HAP-1 (cell line): ENCODE data around the gene SNED1.

ENCODE experiments used
- DNase-seq, 2 experiments: peaks; one replicate each; pipeline ENCODE4 v3.0.0-alpha.2; 2016 to 2020; ENCODE audit warnings: low spot score in 2 of 2
- H3K27me3 ChIP-seq: fragments of 250-450 bp; sonication (Bioruptor Pico); 2 replicates; pipeline ENCODE4 v1.5.1; 2020; ENCODE audit warnings: low read depth, mild to moderate bottlenecking, moderate library complexity
- H3K36me3 ChIP-seq: fragments of 250-450 bp; sonication (Bioruptor Pico); replicated peaks from 2 replicates; pipeline ENCODE4 v1.5.1; 2020; ENCODE audit warnings: mild to moderate bottlenecking
- H3K4me1 ChIP-seq: fragments of 250-450 bp; sonication (Bioruptor Pico); 2 replicates; pipeline ENCODE4 v1.5.1; 2020; ENCODE audit warnings: mild to moderate bottlenecking
- H3K4me3 ChIP-seq: fragments of 250-450 bp; sonication (Bioruptor Pico); 2 replicates; pipeline ENCODE4 v1.5.1; 2020; ENCODE audit warnings: mild to moderate bottlenecking, moderate library complexity
- H3K9me3 ChIP-seq: fragments of 250-450 bp; sonication (Bioruptor Pico); 2 replicates; pipeline ENCODE4 v1.5.1; 2020; ENCODE audit warnings: mild to moderate bottlenecking, moderate library complexity
- in situ Hi-C: fragments of 300-500 bp; cut with MboI; formaldehyde crosslinking; loops from 3 replicates; pipeline ENCODE4 v1.14.3; 2020; ENCODE audit warnings: low sequenced_read_pairs, inconsistent platforms, mixed read lengths

SNED1 gene

GRCh38 chr2:241017228-241017940 is 19.0 kb downstream of the SNED1 start:
- H3K36me3 ChIP-seq = no peaks in the 10 kb centered on the region
- no peaks in the 10 kb centered on the region for H3K4me1 ChIP-seq
- peak in 1 of 2 experiments; percentile 1 for DNase-seq
- in situ Hi-C loops = no loop called here
- H3K4me3 ChIP-seq = no peak overlapping the region
- H3K27me3 ChIP-seq = no peaks in the 10 kb centered on the region
- H3K9me3 ChIP-seq = no peaks in the 10 kb centered on the region

- DNase-seq = peak in 1 of 2 experiments; percentile 2
- in situ Hi-C loops = no loop called here
- H3K9me3 ChIP-seq = no peaks in the 10 kb centered on the region
Measured at GRCh38 chr2:241018051-241018891, 19.9 kb downstream of the SNED1 start.

DNA sequence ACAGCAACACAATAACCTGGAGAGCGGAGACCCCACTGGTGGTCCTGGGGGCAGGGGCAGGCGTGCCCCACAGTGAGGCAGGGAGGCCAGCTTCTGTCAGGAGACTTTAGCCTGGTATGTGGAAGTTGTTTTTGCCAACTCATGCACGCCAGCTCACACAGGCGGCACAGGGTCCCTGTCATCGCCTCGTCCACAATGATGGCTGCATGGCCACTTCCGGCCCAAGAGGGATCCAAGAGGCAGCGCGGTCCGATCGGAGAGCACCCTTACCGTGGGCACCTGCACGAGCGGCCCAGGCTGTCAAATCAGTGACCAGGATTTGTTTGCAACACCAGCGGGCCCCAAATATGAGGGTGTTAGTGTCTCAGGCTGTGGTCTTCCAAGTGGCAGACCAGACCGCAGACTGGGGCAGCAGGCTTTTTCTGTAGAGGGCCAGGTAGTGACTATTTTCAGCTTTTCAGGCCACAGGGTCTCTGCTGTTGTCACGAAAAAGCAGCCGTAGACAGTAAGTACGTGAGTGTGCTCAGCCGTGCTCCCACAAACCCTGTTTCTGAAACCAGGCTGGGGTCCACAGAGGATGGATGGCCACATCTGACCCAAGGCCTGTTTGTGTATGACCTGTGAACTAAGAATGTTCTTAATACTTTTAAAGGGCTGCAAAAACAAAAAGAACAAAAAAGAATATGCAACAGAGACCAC is 21.2 kb downstream of the SNED1 start:
- Histone ChIP-seq H3K27me3 (no peaks in the 10 kb centered on the region), H3K4me3 (no peak overlapping the region), H3K36me3 (no peaks in the 10 kb centered on the region), H3K4me1 (no peaks in the 10 kb centered on the region), H3K9me3 (no peaks in the 10 kb centered on the region)
- no peak for DNase-seq
- in situ Hi-C loops = no loop called here

More at GRCh38 chr2:241018051-241018891, 19.9 kb downstream of the SNED1 start:
- Histone ChIP-seq H3K4me3 (no peak overlapping the region), H3K27me3 (no peaks in the 10 kb centered on the region), H3K4me1 (no peaks in the 10 kb centered on the region), H3K36me3 (no peaks in the 10 kb centered on the region)

GRCh38 chr2:241020201-241020600 is 21.8 kb downstream of the SNED1 start:
- H3K9me3 ChIP-seq = no peaks in the 10 kb centered on the region
- in situ Hi-C loops = no loop called here
- no peaks in the 10 kb centered on the region for H3K4me1 ChIP-seq
- H3K4me3 ChIP-seq = no peak overlapping the region
- no peaks in the 10 kb centered on the region for H3K36me3 ChIP-seq
- no peak for DNase-seq
- no peaks in the 10 kb centered on the region for H3K27me3 ChIP-seq

GRCh38 chr2:241020629-241021190 is 22.3 kb downstream of the SNED1 start:
- Histone ChIP-seq H3K4me3 (no peak overlapping the region), H3K36me3 (no peaks in the 10 kb centered on the region), H3K4me1 (no peaks in the 10 kb centered on the region), H3K27me3 (no peaks in the 10 kb centered on the region), H3K9me3 (no peaks in the 10 kb centered on the region)
- in situ Hi-C loops = no loop called here
- no peak for DNase-seq

- Histone ChIP-seq H3K36me3 (no peaks in the 10 kb centered on the region), H3K4me3 (no peak overlapping the region), H3K27me3 (no peaks in the 10 kb centered on the region), H3K9me3 (0 out of 2 replicates have a peak, but pooled peaks cover 2% of the 10 kb centered on the region), H3K4me1 (no peaks in the 10 kb centered on the region)
- DNase-seq = no peak
- in situ Hi-C loops = loop anchor here (25.0 kb wide), 1 partner anchor 363 kb away; no protein-coding TSS in a partner anchor
Measured at GRCh38 chr2:241025639-241026038, 27.2 kb downstream of the SNED1 start.

DNA sequence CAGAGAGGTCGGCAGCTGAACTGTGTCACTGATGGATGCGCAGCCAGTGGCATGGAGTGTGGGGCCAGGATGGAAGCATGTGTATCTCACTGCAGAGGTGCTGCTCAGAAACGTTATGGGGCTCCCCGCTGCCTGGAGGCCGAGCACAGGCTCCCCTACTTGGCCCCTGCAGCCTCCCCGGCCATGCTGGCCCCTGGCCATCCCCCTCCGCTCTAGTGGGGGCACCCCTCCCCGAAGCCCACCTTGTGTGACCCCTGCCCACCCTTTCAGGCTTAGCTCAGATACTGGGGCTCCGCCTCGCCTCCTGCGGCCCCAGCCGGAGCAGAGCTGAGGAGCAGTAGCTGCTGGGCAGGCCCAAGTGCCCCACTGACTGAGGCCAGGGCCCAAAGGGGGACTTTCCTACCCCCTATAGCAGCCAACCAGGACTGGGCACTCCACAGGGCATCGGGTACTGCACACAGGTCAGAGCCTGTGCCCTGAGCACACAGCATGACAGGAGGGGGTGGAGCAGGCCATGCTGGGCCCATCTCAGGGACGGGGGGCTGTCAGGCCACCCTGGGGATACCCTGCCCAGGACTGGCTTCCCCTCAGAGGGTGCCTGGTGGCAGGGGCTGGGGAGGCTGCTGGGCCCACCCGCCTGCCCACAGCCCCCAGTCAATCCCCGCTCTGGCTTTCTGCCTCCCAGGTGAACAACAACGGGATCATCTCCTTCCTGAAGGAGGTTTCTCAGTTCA is 31.3 kb downstream of the SNED1 start:
- in situ Hi-C loops = loop anchor here (25.0 kb wide), 1 partner anchor 367 kb away; no protein-coding TSS in a partner anchor
- H3K9me3 ChIP-seq = 0 out of 2 replicates have a peak, but pooled peaks cover 2% of the 10 kb centered on the region
- H3K27me3 ChIP-seq = no peaks in the 10 kb centered on the region

GRCh38 chr2:241030333-241030680 is 31.9 kb downstream of the SNED1 start:
- in situ Hi-C loops = loop anchor here (25.0 kb wide), 1 partner anchor 368 kb away; no protein-coding TSS in a partner anchor
- Histone ChIP-seq H3K9me3 (0 out of 2 replicates have a peak, but pooled peaks cover 2% of the 10 kb centered on the region), H3K4me3 (no peak overlapping the region), H3K27me3 (no peaks in the 10 kb centered on the region), H3K36me3 (no peaks in the 10 kb centered on the region), H3K4me1 (no peaks in the 10 kb centered on the region)
- no peak for DNase-seq

More for the DNA sequence above, 31.3 kb downstream of the SNED1 start:
- no peak for DNase-seq
- Histone ChIP-seq H3K4me3 (no peak overlapping the region), H3K36me3 (no peaks in the 10 kb centered on the region), H3K4me1 (no peaks in the 10 kb centered on the region)

- Histone ChIP-seq H3K27me3 (no peaks in the 10 kb centered on the region), H3K36me3 (no peaks in the 10 kb centered on the region), H3K9me3 (0 out of 2 replicates have a peak, but pooled peaks cover 2% of the 10 kb centered on the region), H3K4me3 (no peak overlapping the region), H3K4me1 (no peaks in the 10 kb centered on the region)
- in situ Hi-C loops = loop anchor here (25.0 kb wide), 1 partner anchor 369 kb away; no protein-coding TSS in a partner anchor
- DNase-seq = no peak
Measured at GRCh38 chr2:241030883-241031282, 32.5 kb downstream of the SNED1 start.

DNA sequence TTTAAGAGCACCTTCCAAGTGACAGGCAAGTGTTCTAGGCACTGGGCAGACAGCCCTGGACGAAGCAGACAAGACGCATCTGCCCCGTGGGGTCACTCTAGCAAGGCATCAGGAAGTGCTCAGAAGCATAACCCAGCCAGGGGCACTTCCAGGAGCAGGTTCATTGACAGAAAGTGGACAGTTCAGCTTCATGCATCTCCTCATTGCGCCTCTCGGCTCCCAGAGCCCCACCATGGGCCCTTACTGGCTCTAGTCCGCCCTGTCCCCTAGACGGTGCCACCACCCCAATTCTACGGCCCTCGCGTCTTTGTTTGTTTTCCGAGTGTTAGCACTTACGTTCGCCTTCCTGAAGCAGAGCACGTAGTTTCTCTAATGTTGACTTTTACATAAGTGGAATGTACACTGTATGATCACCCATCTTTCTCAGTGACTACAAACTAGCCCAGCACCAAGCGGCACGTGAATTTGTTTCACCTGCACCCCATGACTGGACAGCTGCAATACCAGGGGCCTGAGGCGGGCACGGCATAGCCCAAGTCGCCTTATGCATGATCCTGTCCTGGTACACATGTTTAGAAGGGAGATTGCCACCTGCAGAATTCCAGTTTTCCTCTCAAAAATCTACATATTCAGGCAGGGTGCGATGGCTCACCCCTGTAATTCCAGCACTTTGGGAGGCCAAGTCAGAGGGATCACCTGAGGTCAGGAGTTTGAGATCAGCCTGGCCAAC is 33.2 kb downstream of the SNED1 start:
- DNase-seq = no peak
- in situ Hi-C loops = loop anchor here (25.0 kb wide), 1 partner anchor 369 kb away; no protein-coding TSS in a partner anchor
- no peaks in the 10 kb centered on the region for H3K36me3 ChIP-seq

DNA sequence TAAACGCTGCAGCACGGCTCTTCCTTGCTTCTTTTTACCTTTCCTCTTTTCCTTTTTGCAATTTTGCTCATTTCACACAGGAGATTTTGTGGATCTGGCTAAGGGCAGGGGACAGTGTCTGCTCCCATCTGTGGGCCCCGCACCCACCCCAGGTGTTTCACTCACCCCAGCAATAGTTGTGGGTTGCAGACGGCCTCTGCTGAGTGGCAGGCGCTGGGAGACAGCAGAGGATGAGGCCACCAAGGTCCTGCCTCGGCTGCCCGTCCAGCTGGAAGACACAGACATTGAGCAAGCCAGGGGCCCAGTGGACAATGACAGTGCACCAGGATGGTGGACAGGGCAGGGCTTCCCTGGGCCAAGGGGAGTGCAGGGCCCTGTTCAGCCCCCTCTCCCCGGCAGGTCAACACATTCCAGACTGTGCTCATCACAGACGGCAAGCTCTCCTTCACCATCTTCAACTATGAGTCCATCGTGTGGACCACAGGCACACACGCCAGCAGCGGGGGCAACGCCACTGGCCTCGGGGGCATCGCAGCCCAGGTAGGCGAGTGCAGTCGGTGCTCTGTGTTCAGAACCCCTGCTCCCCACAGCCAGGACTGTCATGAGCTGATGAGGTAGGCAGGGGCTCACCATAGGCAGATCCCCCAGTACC is 35.0 kb downstream of the SNED1 start:
- H3K4me3 ChIP-seq = no peak overlapping the region

More for the DNA sequence above, 33.2 kb downstream of the SNED1 start:
- no peak overlapping the region for H3K4me3 ChIP-seq
- H3K4me1 ChIP-seq = no peaks in the 10 kb centered on the region
- H3K27me3 ChIP-seq = no peaks in the 10 kb centered on the region
- H3K9me3 ChIP-seq = 0 out of 2 replicates have a peak, but pooled peaks cover 2% of the 10 kb centered on the region

GRCh38 chr2:241033994-241034393 is 35.6 kb downstream of the SNED1 start:
- in situ Hi-C loops = loop anchor here (25.0 kb wide), 1 partner anchor 372 kb away; no protein-coding TSS in a partner anchor
- no peaks in the 10 kb centered on the region; the same call in 1 of the 2 replicates for H3K27me3 ChIP-seq
- no peaks in the 10 kb centered on the region for H3K36me3 ChIP-seq
- H3K4me1 ChIP-seq = no peaks in the 10 kb centered on the region
- DNase-seq = no peak
- no peaks in the 10 kb centered on the region for H3K9me3 ChIP-seq
- no peak overlapping the region for H3K4me3 ChIP-seq

More for the DNA sequence above, 35.0 kb downstream of the SNED1 start:
- in situ Hi-C loops = loop anchor here (25.0 kb wide), 1 partner anchor 371 kb away; no protein-coding TSS in a partner anchor
- Histone ChIP-seq H3K27me3 (no peaks in the 10 kb centered on the region; the same call in 1 of the 2 replicates), H3K4me1 (no peaks in the 10 kb centered on the region), H3K9me3 (no peaks in the 10 kb centered on the region), H3K36me3 (no peaks in the 10 kb centered on the region)
- no peak for DNase-seq
